ENCODE data around the gene REM1. TPM values are rescaled to one million over a fixed set of nuclear protein-coding genes. Genes with fewer than 3 reads are reported as not detected.

The REM1 gene
- total RNA-seq, 1 experiment from 2014 or later, result not detected

- BruUV-seq (replicated peaks), result no TSS peak
- ChIA-PET POLR2A (interaction anchor here (0.7 kb wide), 1 partner anchor 12 kb away, joined by 5 read pairs; no protein-coding TSS in a partner anchor), CTCF (interaction anchor here (0.7 to 1.1 kb wide), 2 partner anchors 14 to 29 kb away, joined by 5 to 7 read pairs; no protein-coding TSS in a partner anchor)
- intact Hi-C loops (cut with micrococcal nuclease; ENCODE audit: unreplicated experiment), result no loop called here
- H3K4me3 ChIP-seq (ENCODE audit: low read depth, low read length), result no peak overlapping the region
- TF ChIP-seq CTCF (IDR thresholded peaks at IDR 0.05; ENCODE audit: insufficient read depth in 1 of 2, low read depth in 1 of 2, low read length in 1 of 2, severe bottlenecking in 1 of 2, unreplicated experiment in 1 of 2), result no peak
- H3K27me3 Mint-ChIP-seq (ENCODE audit: insufficient read depth, unreplicated experiment), result peaks cover 19% of the 10 kb centered on the region
- H3K4me3 Mint-ChIP-seq (ENCODE audit: unreplicated experiment), result no peak overlapping the region
- no peaks in the 10 kb centered on the region for H3K4me1 Mint-ChIP-seq (ENCODE audit: low read depth, unreplicated experiment)
- H3K9me3 ChIP-seq, result no peaks in the 10 kb centered on the region
- no peaks in the 10 kb centered on the region for H3K36me3 Mint-ChIP-seq (ENCODE audit: insufficient read depth, unreplicated experiment)
- no peak for DNase-seq
- H3K27me3 ChIP-seq (replicated peaks; ENCODE audit: control insufficient read depth, insufficient read depth, low read length), result no peaks in the 10 kb centered on the region
- H3K36me3 ChIP-seq (ENCODE audit: control insufficient read depth, insufficient read depth, low read length), result no peaks in the 10 kb centered on the region
- no peaks in the 10 kb centered on the region for H3K4me1 ChIP-seq
- no peak overlapping the region for H3K27ac Mint-ChIP-seq (ENCODE audit: unreplicated experiment)
- H3K9me3 Mint-ChIP-seq (ENCODE audit: unreplicated experiment), result no peaks in the 10 kb centered on the region
Measured at GRCh38 chr20:31489152-31489551, 14.1 kb downstream of the REM1 start.

- no peaks in the 10 kb centered on the region for H3K9me3 Mint-ChIP-seq (ENCODE audit: unreplicated experiment)
- CTCF ChIA-PET, result interaction anchor here (1.7 kb wide), 1 partner anchor 12 kb away, joined by 5 read pairs; no protein-coding TSS in a partner anchor
Measured at GRCh38 chr20:31490752-31491151, 15.7 kb downstream of the REM1 start.

GRCh38 chr20:31494131-31494530 is 19.0 kb downstream of the REM1 start:
- POLR2A ChIA-PET, result no interaction called here
- TF ChIP-seq CTCF (IDR thresholded peaks at IDR 0.05; ENCODE audit: insufficient read depth in 1 of 2, low read depth in 1 of 2, low read length in 1 of 2, severe bottlenecking in 1 of 2, unreplicated experiment in 1 of 2), result peak; percentile 61 to 69
- H3K27me3 Mint-ChIP-seq (ENCODE audit: insufficient read depth, unreplicated experiment), result peaks cover 17% of the 10 kb centered on the region

More at GRCh38 chr20:31490752-31491151, 15.7 kb downstream of the REM1 start:
- Mint-ChIP-seq H3K27me3 (ENCODE audit: insufficient read depth, unreplicated experiment) (peaks cover 19% of the 10 kb centered on the region), H3K4me1 (ENCODE audit: low read depth, unreplicated experiment) (no peaks in the 10 kb centered on the region), H3K36me3 (ENCODE audit: insufficient read depth, unreplicated experiment) (no peaks in the 10 kb centered on the region), H3K4me3 (ENCODE audit: unreplicated experiment) (no peak overlapping the region), H3K27ac (ENCODE audit: unreplicated experiment) (no peak overlapping the region)
- TF ChIP-seq CTCF (IDR thresholded peaks at IDR 0.05; ENCODE audit: insufficient read depth in 1 of 2, low read depth in 1 of 2, low read length in 1 of 2, severe bottlenecking in 1 of 2, unreplicated experiment in 1 of 2), result no peak
- POLR2A ChIA-PET, result no interaction called here
- no peak overlapping the region for H3K4me3 ChIP-seq (ENCODE audit: low read depth, low read length)
- no peaks in the 10 kb centered on the region for H3K27me3 ChIP-seq (replicated peaks; ENCODE audit: control insufficient read depth, insufficient read depth, low read length)
- intact Hi-C loops (cut with micrococcal nuclease; ENCODE audit: unreplicated experiment), result no loop called here
- no peaks in the 10 kb centered on the region for H3K9me3 ChIP-seq
- H3K36me3 ChIP-seq (ENCODE audit: control insufficient read depth, insufficient read depth, low read length), result no peaks in the 10 kb centered on the region
- no TSS peak for BruUV-seq (replicated peaks)
- DNase-seq, result no peak
- H3K4me1 ChIP-seq, result no peaks in the 10 kb centered on the region

More at GRCh38 chr20:31494131-31494530, 19.0 kb downstream of the REM1 start:
- Mint-ChIP-seq H3K27ac (ENCODE audit: unreplicated experiment) (no peak overlapping the region), H3K9me3 (ENCODE audit: unreplicated experiment) (no peaks in the 10 kb centered on the region), H3K4me1 (ENCODE audit: low read depth, unreplicated experiment) (no peaks in the 10 kb centered on the region), H3K36me3 (ENCODE audit: insufficient read depth, unreplicated experiment) (no peaks in the 10 kb centered on the region), H3K4me3 (ENCODE audit: unreplicated experiment) (no peak overlapping the region)
- CTCF ChIA-PET, result no interaction called here
- H3K36me3 ChIP-seq (ENCODE audit: control insufficient read depth, insufficient read depth, low read length), result no peaks in the 10 kb centered on the region
- H3K4me3 ChIP-seq (ENCODE audit: low read depth, low read length), result no peak overlapping the region
- no TSS peak for BruUV-seq (replicated peaks)
- no peaks in the 10 kb centered on the region for H3K4me1 ChIP-seq
- intact Hi-C loops (cut with micrococcal nuclease; ENCODE audit: unreplicated experiment), result no loop called here
- no peaks in the 10 kb centered on the region; the same call in 1 of the 2 replicates for H3K27me3 ChIP-seq (replicated peaks; ENCODE audit: control insufficient read depth, insufficient read depth, low read length)
- no peaks in the 10 kb centered on the region for H3K9me3 ChIP-seq
- DNase-seq, result peak; percentile 84 to 86
